NCI-H82 treated with DMSO at 0.1 percent for 48 hours (cell line): ENCODE measurements around the gene BRD3OS.
"Not testable (repeated sequence)": the region's sequence is repeated elsewhere in the genome, so short reads cannot be mapped to it uniquely, and the experiment has no call there.

Experiments used
- DNase-seq: peaks from one replicate; lab custom pipeline; 2025; ENCODE audit not compliant: unreplicated experiment; lab: John Stamatoyannopoulos, UW

The BRD3OS gene

GRCh38 chr9:133987946-133988665 is 37.2 kb upstream of the BRD3OS start:
- DNase-seq = no peak

- DNase-seq = not testable (repeated sequence)
These were observed 36.5 kb upstream of the BRD3OS start for GRCh38 chr9:133988771-133989170.

GRCh38 chr9:133989625-133990365 is 35.5 kb upstream of the BRD3OS start:
- no peak for DNase-seq

GRCh38 chr9:133990366-133991213 is 34.7 kb upstream of the BRD3OS start:
- DNase-seq = no peak

GRCh38 chr9:133991214-133991921 is 33.9 kb upstream of the BRD3OS start:
- no peak for DNase-seq

GRCh38 chr9:133991964-133992779 is 33.1 kb upstream of the BRD3OS start, which contains the start of gene VAV2:
VAV2 (minus strand) TSS chr9:133992324; CDS start chr9:133992278, 46 bp downstream.
- DNase-seq = no peak

- peak; percentile 67 for DNase-seq
These were observed 32.3 kb upstream of the BRD3OS start for GRCh38 chr9:133992780-133993634.

- DNase-seq = no peak
These were observed 31.5 kb upstream of the BRD3OS start for GRCh38 chr9:133993635-133994253.

GRCh38 chr9:133994353-133995011 is 30.8 kb upstream of the BRD3OS start:
- DNase-seq = peak; percentile 11

- DNase-seq = no peak
These were observed 30.0 kb upstream of the BRD3OS start for GRCh38 chr9:133995012-133995896.

GRCh38 chr9:133996531-133997520 is 28.5 kb upstream of the BRD3OS start:
- DNase-seq = no peak

- DNase-seq = no peak
These were observed 27.7 kb upstream of the BRD3OS start for GRCh38 chr9:133997584-133997983.

- DNase-seq = no peak
These were observed 26.2 kb upstream of the BRD3OS start for GRCh38 chr9:133998915-133999595.

GRCh38 chr9:133999851-134000265 is 25.4 kb upstream of the BRD3OS start:
- DNase-seq = no peak

- no peak for DNase-seq
These were observed 22.5 kb upstream of the BRD3OS start for GRCh38 chr9:134002796-134003195.
